Fibroblast of skin of left quadriceps (primary cell): ENCODE measurements around the gene AP5B1.
"Not testable (repeated sequence)": the region's sequence is repeated elsewhere in the genome, so short reads cannot be mapped to it uniquely, and the experiment has no call there.

Experiments
- DNase-seq, 2 experiments: peaks; one replicate each; pipeline ENCODE4 v3.0.0-alpha.2; 2013; ENCODE audit warnings: low read depth in 2 of 2

The AP5B1 gene

GRCh38 chr11:65786008-65786785, 5.4 kb upstream of the AP5B1 start:
- no peak for DNase-seq

- DNase-seq = no peak
These were observed 4.7 kb upstream of the AP5B1 start for GRCh38 chr11:65785319-65786007.

GRCh38 chr11:65782816-65783228, 2.0 kb upstream of the AP5B1 start:
- DNase-seq = no peak

- DNase-seq = no peak
These were observed 1.4 kb upstream of the AP5B1 start for GRCh38 chr11:65781962-65782815.

GRCh38 chr11:65781152-65781961, 581 bp upstream of the AP5B1 start:
- no peak for DNase-seq

GRCh38 chr11:65779919-65780769, 632 bp downstream of the AP5B1 start:
- DNase-seq = peak; percentile 26 to 31

- no peak for DNase-seq
These were observed 1.2 kb downstream of the AP5B1 start for GRCh38 chr11:65779669-65779918.

GRCh38 chr11:65778901-65779668, 1.7 kb downstream of the AP5B1 start:
- DNase-seq = no peak

- DNase-seq = no peak
These were observed 2.3 kb downstream of the AP5B1 start for GRCh38 chr11:65778431-65778900.

GRCh38 chr11:65777821-65778361, 2.9 kb downstream of the AP5B1 start:
- DNase-seq = no peak

GRCh38 chr11:65777241-65777640, 3.5 kb downstream of the AP5B1 start:
- no peak for DNase-seq

GRCh38 chr11:65776710-65777141, 4.0 kb downstream of the AP5B1 start:
- DNase-seq = no peak

- no peak for DNase-seq
These were observed 4.6 kb downstream of the AP5B1 start for GRCh38 chr11:65776196-65776595.

GRCh38 chr11:65774525-65775306, 6.1 kb downstream of the AP5B1 start:
- no peak for DNase-seq

- DNase-seq = no peak
These were observed 6.9 kb downstream of the AP5B1 start for GRCh38 chr11:65773784-65774411.

GRCh38 chr11:65771589-65772112, 9.1 kb downstream of the AP5B1 start:
- no peak for DNase-seq

GRCh38 chr11:65770951-65771567, 9.7 kb downstream of the AP5B1 start:
- no peak for DNase-seq

- DNase-seq = not testable (repeated sequence)
These were observed 13.0 kb downstream of the AP5B1 start for GRCh38 chr11:65767806-65768205.
